ENCODE data around the gene PPP6R3.

GRCh38 chr11:68495220-68495729 lies 34.7 kb downstream of the PPP6R3 start:
- TF ChIP-seq CTCF (IDR thresholded peaks at IDR 0.05) = no peak
- TF ChIP-seq POLR2A (IDR thresholded peaks at IDR 0.05) = no peak
